ENCODE data around the gene XIRP2. TPM values are rescaled to one million over a fixed set of nuclear protein-coding genes. Genes with fewer than 3 reads are reported as not detected.

Gene XIRP2
- total and polyA plus RNA-seq, 2 of the 8 experiments (the other 6 are each of a cell fraction or from before 2014, with no cell fraction given), result 0.11 TPM; not detected in 1

GRCh38 chr2:167059173-167059572 lies 170.9 kb downstream of the XIRP2 start:
- Histone ChIP-seq H4K8ac (ENCODE audit: extremely low read depth, insufficient read depth, low read length) (no peak overlapping the region), H3K4me3 (ENCODE audit: extremely low read depth in 1 of 4, insufficient read depth in 2 of 4, low read depth in 3 of 4, low read length in 4 of 4) (no peak overlapping the region), H3K18ac (ENCODE audit: extremely low read depth, low read length) (no peak overlapping the region), H3K9me3 (ENCODE audit: insufficient read depth in 2 of 2, low read depth in 1 of 2, low read length in 1 of 2) (no peaks in the 10 kb centered on the region), H3K27me3 (replicated peaks in 1 of 4; ENCODE audit: control insufficient read depth in 3 of 4, extremely low read depth in 1 of 4, insufficient read depth in 3 of 4, low read length in 3 of 4) (no peaks in the 10 kb centered on the region), H3K79me1 (ENCODE audit: low read depth, low read length) (no peaks in the 10 kb centered on the region), H3K4me1 (replicated peaks in 1 of 4; ENCODE audit: control insufficient read depth in 3 of 4, insufficient read depth in 4 of 4, low read length in 3 of 4) (no peaks in the 10 kb centered on the region), H3K23me2 (ENCODE audit: low read depth, low read length) (no peaks in the 10 kb centered on the region), H2BK12ac (ENCODE audit: low read depth, low read length) (no peak overlapping the region), H4K91ac (replicated peaks; ENCODE audit: insufficient read length, low read length) (no peak overlapping the region), H3K79me2 (ENCODE audit: control insufficient read depth in 1 of 2, insufficient read depth in 2 of 2, low read length in 2 of 2) (no peaks in the 10 kb centered on the region), H3K23ac (ENCODE audit: insufficient read length) (no peak overlapping the region), H2BK120ac (replicated peaks; ENCODE audit: low read depth, low read length) (no peak overlapping the region), H3K4me2 (ENCODE audit: insufficient read depth in 1 of 2, low read depth in 2 of 2, low read length in 2 of 2) (no peak overlapping the region), H3K36me3 (ENCODE audit: control insufficient read depth in 2 of 4, insufficient read depth in 4 of 4, low read length in 3 of 4) (no peaks in the 10 kb centered on the region), H3K27ac (ENCODE audit: low read depth, low read length) (no peak overlapping the region), H3K14ac (ENCODE audit: insufficient read length) (no peak overlapping the region), H3K56ac (replicated peaks; ENCODE audit: insufficient read length, low read depth, low read length) (no peak overlapping the region), H2AK5ac (ENCODE audit: low read depth, low read length) (no peak overlapping the region), H4K20me1 (replicated peaks in 1 of 2; ENCODE audit: control insufficient read depth in 1 of 2, insufficient read depth in 2 of 2, low read length in 2 of 2) (no peaks in the 10 kb centered on the region), H3K9ac (replicated peaks in 1 of 4; ENCODE audit: extremely low read depth in 1 of 4, low read depth in 3 of 4, low read length in 3 of 4) (no peak overlapping the region), H2AFZ (ENCODE audit: low read length) (no peak overlapping the region), H2BK20ac (ENCODE audit: low read length) (no peak overlapping the region), H2BK15ac (ENCODE audit: low read length) (no peak overlapping the region), H3K4ac (replicated peaks; ENCODE audit: insufficient read length, low read depth, low read length) (no peak overlapping the region), H4K5ac (ENCODE audit: insufficient read length, low read depth, low read length) (no peak overlapping the region), H2BK5ac (ENCODE audit: low read depth, low read length) (no peak overlapping the region)
- DNase-seq (ENCODE audit: low read depth in 1 of 2, low spot score in 2 of 2), result no peak
- ChIA-PET CTCF (ENCODE audit: partially characterized antibody) (no interaction called here), POLR2A (ENCODE audit: partially characterized antibody) (no interaction called here)
- FAIRE-seq, result no peak
- WGBS, 2 experiments (ENCODE audit: extremely low coverage in 1 of 2, insufficient coverage in 1 of 2, insufficient read length in 1 of 2, insufficient replicate concordance in 2 of 2, low coverage in 1 of 2, low lambda C conversion rate in 2 of 2, missing lambda C conversion rate in 1 of 2), result 97% methylated on average over 10 of the region's 10 CpGs; no CpG with 5 or more reads in 1 of the 2 experiments
- no peak for TF ChIP-seq EZH2 (IDR thresholded peaks at IDR 0.05; ENCODE audit: low read depth, low read length, severe bottlenecking)

Data from H1 (cell line).